Uterus (tissue), 2 donors: Measurements from ENCODE around the gene RNASE4.

Experiments
- POLR2A ChIP-seq, 2 donors: fragments of 450-650 bp; IDR thresholded peaks; one replicate each; pipeline ENCODE4 v1.6.1; 2016; ENCODE audit warnings: antibody characterized with exemption in 2 of 2, mild to moderate bottlenecking in 1 of 2, moderate library complexity in 1 of 2
- TF ChIP-seq, protein P1 (sequence below), 4 experiments: fragments of 200-600 bp in 2 of 4; fragments of 450-650 bp in 2 of 4; sonication (generic) in 2 of 4; IDR thresholded peaks; one replicate each; pipeline ENCODE4 v1.5.1; 2016 to 2019; ENCODE audit warnings: antibody characterized with exemption in 4 of 4, mild to moderate bottlenecking in 2 of 4, moderate library complexity in 1 of 4

DNA sequence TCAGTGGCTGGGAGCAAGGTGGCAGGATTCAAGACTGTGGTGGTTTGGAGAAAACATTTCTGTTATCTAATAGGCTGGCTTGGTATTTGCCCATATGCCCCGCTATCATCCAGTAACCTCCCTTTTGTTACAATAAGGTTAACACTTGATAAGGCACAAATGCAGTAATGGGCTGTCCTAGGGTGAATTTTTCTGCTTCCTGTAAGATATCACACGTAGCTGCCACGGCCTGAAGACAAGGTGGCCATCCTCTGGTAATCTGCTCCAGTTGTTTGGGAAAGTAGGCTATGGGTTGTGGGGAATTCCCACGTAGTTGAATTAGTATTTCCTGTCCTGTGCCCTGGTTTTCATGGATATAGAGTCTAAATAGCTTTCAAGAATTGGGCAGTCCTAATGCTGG lies 27.3 kb downstream of the RNASE4 start:
- no peak for TF ChIP-seq POLR2A (IDR thresholded peaks at IDR 0.05)
- TF ChIP-seq, protein P1, sequence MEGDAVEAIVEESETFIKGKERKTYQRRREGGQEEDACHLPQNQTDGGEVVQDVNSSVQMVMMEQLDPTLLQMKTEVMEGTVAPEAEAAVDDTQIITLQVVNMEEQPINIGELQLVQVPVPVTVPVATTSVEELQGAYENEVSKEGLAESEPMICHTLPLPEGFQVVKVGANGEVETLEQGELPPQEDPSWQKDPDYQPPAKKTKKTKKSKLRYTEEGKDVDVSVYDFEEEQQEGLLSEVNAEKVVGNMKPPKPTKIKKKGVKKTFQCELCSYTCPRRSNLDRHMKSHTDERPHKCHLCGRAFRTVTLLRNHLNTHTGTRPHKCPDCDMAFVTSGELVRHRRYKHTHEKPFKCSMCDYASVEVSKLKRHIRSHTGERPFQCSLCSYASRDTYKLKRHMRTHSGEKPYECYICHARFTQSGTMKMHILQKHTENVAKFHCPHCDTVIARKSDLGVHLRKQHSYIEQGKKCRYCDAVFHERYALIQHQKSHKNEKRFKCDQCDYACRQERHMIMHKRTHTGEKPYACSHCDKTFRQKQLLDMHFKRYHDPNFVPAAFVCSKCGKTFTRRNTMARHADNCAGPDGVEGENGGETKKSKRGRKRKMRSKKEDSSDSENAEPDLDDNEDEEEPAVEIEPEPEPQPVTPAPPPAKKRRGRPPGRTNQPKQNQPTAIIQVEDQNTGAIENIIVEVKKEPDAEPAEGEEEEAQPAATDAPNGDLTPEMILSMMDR (IDR thresholded peaks at IDR 0.05) = no peak
